SK-N-SH treated with all-trans-retinoic acid at 6 μM for 48 hours (cell line): Measurements from ENCODE around the gene TGFA.

Experiments
- ATAC-seq: fragments of 200-7000 bp; cut with Tn5 transposase; 3 replicates; pipeline ENCODE4 v1.9.1; 2020; ENCODE audit warnings: mild to moderate bottlenecking, moderate library complexity
- ARNTL ChIP-seq: fragments of 450-650 bp; formaldehyde crosslinking; IDR thresholded peaks from 2 replicates; pipeline ENCODE4 v1.5.0; 2020; ENCODE audit warnings: low read depth, mild to moderate bottlenecking, moderate library complexity, borderline replicate concordance
- CSDC2 ChIP-seq: fragments of 250-450 bp; sonication (Bioruptor Pico); IDR thresholded peaks from 2 replicates; pipeline ENCODE4 v1.5.0; 2020; ENCODE audit warnings: mild to moderate bottlenecking, moderate library complexity
- ESRRG ChIP-seq: fragments of 250-450 bp; sonication (Bioruptor Pico); IDR thresholded peaks from 2 replicates; pipeline ENCODE4 v1.6.1; 2021; ENCODE audit warnings: mild to moderate bottlenecking
- ISL1 ChIP-seq: fragments of 250-450 bp; sonication (Bioruptor Pico); IDR thresholded peaks from 2 replicates; pipeline ENCODE4 v2.1.2; 2022; ENCODE audit warnings: mild to moderate bottlenecking, moderate library complexity
- OSR1 ChIP-seq: fragments of 250-450 bp; sonication (Bioruptor Pico); IDR thresholded peaks from 2 replicates; pipeline ENCODE4 v1.8.0; 2022; ENCODE audit warnings: moderate library complexity, mild to moderate bottlenecking, inconsistent platforms
- RARB ChIP-seq: fragments of 250-450 bp; sonication (Bioruptor Pico); IDR thresholded peaks from 2 replicates; pipeline ENCODE4 v1.8.0; 2021; ENCODE audit warnings: mild to moderate bottlenecking, moderate library complexity
- TOX ChIP-seq: fragments of 250-450 bp; sonication (Bioruptor Pico); IDR thresholded peaks from 2 replicates; pipeline ENCODE4 v1.8.0; 2021; ENCODE audit warnings: mild to moderate bottlenecking, moderate library complexity, borderline replicate concordance
- ZC3H10 ChIP-seq: fragments of 250-450 bp; sonication (Bioruptor Pico); IDR thresholded peaks from 2 replicates; pipeline ENCODE4 v1.5.1; 2021; ENCODE audit warnings: mild to moderate bottlenecking, moderate library complexity
- ZFP30 ChIP-seq: fragments of 450-650 bp; formaldehyde crosslinking; IDR thresholded peaks from 2 replicates; pipeline ENCODE4 v1.5.0; 2022; ENCODE audit warnings: mild to moderate bottlenecking, moderate library complexity
- ZNF565 ChIP-seq: fragments of 450-650 bp; formaldehyde crosslinking; conservative IDR thresholded peaks from 2 replicates; pipeline ENCODE4 v1.5.0; 2020; ENCODE audit warnings: low read depth, mild to moderate bottlenecking, moderate library complexity
- ZNF70 ChIP-seq: fragments of 450-650 bp; formaldehyde crosslinking; IDR thresholded peaks from 2 replicates; pipeline ENCODE4 v1.5.0; 2020; ENCODE audit warnings: mild to moderate bottlenecking, moderate library complexity
- ZNF8 ChIP-seq: fragments of 450-650 bp; formaldehyde crosslinking; IDR thresholded peaks from 2 replicates; pipeline ENCODE4 v1.5.0; 2020; ENCODE audit warnings: mild to moderate bottlenecking, moderate library complexity
- TF ChIP-seq, protein P1 (sequence below): fragments of 250-450 bp; sonication (Bioruptor Pico); IDR thresholded peaks from 2 replicates; pipeline ENCODE4 v1.8.0; 2020; ENCODE audit warnings: mild to moderate bottlenecking, moderate library complexity, borderline replicate concordance
- TF ChIP-seq, protein P2 (sequence below): fragments of 250-450 bp; sonication (Bioruptor Pico); IDR thresholded peaks from 2 replicates; pipeline ENCODE4 v1.5.1; 2020; ENCODE audit warnings: low read depth, mild to moderate bottlenecking, moderate library complexity

Gene TGFA

DNA sequence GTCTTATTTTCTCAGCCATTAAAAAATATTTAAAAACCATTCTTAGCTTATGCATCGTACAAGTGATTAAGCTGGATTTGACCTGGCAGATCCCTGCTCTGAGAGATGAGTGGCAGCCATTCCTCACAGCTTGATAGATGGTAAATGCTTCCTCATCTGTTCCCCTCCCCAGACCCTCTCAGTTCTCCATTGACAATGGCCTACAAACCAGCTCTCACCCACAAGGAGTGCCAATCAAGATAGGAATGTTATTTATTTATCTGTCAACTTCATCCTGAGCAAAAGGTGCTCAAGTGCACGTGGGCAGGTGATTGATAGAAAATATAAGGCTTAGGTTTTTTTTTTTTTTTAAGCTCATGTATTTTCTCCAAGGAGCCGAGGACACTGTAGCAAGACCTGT lies 153.1 kb downstream of the TGFA start:
- no peak for ATAC-seq
- TF ChIP-seq ZNF565 (CRISPR knock-in tag) (no peak), ZNF70 (CRISPR knock-in tag) (no peak), ZNF8 (no peak), ARNTL (CRISPR knock-in tag) (no peak), ESRRG (CRISPR knock-in tag) (no peak), TOX (CRISPR knock-in tag) (no peak), RARB (no peak), OSR1 (CRISPR knock-in tag) (no peak)
- TF ChIP-seq, protein P1, sequence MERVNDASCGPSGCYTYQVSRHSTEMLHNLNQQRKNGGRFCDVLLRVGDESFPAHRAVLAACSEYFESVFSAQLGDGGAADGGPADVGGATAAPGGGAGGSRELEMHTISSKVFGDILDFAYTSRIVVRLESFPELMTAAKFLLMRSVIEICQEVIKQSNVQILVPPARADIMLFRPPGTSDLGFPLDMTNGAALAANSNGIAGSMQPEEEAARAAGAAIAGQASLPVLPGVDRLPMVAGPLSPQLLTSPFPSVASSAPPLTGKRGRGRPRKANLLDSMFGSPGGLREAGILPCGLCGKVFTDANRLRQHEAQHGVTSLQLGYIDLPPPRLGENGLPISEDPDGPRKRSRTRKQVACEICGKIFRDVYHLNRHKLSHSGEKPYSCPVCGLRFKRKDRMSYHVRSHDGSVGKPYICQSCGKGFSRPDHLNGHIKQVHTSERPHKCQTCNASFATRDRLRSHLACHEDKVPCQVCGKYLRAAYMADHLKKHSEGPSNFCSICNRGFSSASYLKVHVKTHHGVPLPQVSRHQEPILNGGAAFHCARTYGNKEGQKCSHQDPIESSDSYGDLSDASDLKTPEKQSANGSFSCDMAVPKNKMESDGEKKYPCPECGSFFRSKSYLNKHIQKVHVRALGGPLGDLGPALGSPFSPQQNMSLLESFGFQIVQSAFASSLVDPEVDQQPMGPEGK: no peak
- TF ChIP-seq, all 23 proteins: peak for 0

DNA sequence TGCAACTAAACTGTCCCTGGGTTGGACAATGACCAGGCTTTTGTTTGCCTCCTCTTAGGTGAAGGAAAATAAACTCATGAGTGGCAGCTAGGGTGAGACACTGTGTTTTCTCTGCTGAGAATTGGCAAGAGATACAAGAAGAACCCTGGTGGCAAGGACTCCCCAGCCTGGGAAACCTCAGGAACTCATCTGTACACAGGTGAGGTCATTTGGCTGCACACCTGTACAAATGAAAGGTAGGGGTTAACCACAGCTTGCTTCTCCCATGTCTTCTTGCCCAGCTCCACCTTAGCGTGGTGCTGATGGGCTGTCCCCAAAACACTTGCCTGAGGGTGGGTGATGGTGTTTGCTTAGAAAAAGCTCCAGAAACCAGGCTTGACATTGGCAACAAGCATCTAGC lies 154.6 kb downstream of the TGFA start:
- ATAC-seq: no peak
- TF ChIP-seq CSDC2 (CRISPR knock-in tag): no peak
- TF ChIP-seq TOX (CRISPR knock-in tag): no peak
- TF ChIP-seq, protein P2, sequence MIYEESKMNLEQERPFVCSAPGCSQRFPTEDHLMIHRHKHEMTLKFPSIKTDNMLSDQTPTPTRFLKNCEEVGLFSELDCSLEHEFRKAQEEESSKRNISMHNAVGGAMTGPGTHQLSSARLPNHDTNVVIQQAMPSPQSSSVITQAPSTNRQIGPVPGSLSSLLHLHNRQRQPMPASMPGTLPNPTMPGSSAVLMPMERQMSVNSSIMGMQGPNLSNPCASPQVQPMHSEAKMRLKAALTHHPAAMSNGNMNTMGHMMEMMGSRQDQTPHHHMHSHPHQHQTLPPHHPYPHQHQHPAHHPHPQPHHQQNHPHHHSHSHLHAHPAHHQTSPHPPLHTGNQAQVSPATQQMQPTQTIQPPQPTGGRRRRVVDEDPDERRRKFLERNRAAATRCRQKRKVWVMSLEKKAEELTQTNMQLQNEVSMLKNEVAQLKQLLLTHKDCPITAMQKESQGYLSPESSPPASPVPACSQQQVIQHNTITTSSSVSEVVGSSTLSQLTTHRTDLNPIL: no peak
- no peak for TF ChIP-seq ISL1 (CRISPR knock-in tag)
- TF ChIP-seq ZFP30 (CRISPR knock-in tag): no peak
- TF ChIP-seq, protein P1: no peak
- no peak for TF ChIP-seq ZC3H10 (CRISPR knock-in tag)
